Brain microvascular endothelial cell (primary cell): ENCODE results near the gene MKNK2.

Source experiments
- DNase-seq: peaks from one replicate; pipeline ENCODE4 v3.0.0-alpha.2; 2020
- H3K27ac ChIP-seq: fragments of 250-450 bp; sonication (Bioruptor Pico); 2 replicates; pipeline ENCODE4 v1.5.1; 2020; ENCODE audit warnings: mild to moderate bottlenecking, moderate library complexity
- H3K27me3 ChIP-seq: fragments of 250-450 bp; sonication (Bioruptor Pico); replicated peaks from 2 replicates; pipeline ENCODE4 v1.5.1; 2020; ENCODE audit warnings: mild to moderate bottlenecking
- H3K36me3 ChIP-seq: fragments of 250-450 bp; sonication (Bioruptor Pico); replicated peaks from 2 replicates; pipeline ENCODE4 v1.5.1; 2020; ENCODE audit warnings: mild to moderate bottlenecking
- H3K4me3 ChIP-seq: 2 replicates; pipeline ENCODE4 v1.5.1; 2011; ENCODE audit warnings: low read depth, mild to moderate bottlenecking, control low read depth, low read length, moderate library complexity
- in situ Hi-C: cut with HindIII; loops from 2 replicates; pipeline ENCODE4 v1.10.0; 2017; ENCODE audit warnings: low sequenced_read_pairs, low pct_ligation_motif_present
- TF ChIP-seq, protein P1 (sequence below): IDR thresholded peaks from 2 replicates; pipeline ENCODE4 v1.5.1; 2011; ENCODE audit warnings: low read depth, mild to moderate bottlenecking, moderate library complexity, low read length, control low read depth, inconsistent platforms; ENCODE audit errors: missing control alignments

The MKNK2 gene

DNA sequence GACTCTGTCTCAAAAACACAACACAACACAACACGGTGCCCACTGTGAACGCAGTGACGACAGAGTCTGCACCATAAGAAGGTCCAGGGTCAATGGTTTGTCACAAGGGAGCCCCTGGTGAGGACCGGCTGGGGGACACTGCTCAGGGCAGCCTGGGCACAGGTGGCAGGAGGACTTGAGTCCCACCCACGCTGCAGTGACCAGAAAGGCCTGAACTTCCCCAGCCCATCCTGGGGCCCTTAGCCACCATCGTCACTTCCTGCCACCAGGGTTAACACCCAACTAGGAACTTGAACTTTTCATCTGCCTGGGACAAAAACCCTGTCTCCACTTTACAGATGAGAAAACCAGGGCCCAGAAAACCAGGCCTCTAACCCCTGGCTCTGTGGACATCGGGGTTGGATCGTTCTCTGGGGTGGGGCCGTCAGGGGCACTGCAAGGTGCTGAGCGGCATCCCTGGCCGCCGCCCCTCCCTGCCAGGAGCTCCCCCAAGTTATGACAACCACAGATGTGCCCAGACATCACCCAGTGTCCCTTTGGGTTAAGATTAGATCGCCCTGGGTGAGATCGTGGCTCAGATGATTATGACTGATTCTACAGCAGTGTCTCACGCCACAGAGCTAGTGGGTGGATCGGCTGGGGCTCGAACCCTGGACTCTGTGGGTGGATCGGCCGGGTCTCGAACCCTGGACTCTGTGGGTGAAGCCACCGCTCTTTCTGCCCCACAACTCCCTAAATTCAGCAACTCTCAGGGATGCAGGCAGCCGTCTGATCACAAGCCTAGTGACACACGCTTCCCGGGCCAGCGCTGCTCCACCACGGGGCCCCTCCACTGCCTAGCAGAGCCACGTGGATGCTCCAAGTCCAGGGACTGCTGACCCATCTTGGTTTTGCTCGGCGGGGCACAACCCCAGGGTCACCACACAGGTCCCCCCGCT lies 31.1 kb upstream of the MKNK2 start:
- no peaks in the 10 kb centered on the region for H3K27me3 ChIP-seq
- TF ChIP-seq, protein P1, sequence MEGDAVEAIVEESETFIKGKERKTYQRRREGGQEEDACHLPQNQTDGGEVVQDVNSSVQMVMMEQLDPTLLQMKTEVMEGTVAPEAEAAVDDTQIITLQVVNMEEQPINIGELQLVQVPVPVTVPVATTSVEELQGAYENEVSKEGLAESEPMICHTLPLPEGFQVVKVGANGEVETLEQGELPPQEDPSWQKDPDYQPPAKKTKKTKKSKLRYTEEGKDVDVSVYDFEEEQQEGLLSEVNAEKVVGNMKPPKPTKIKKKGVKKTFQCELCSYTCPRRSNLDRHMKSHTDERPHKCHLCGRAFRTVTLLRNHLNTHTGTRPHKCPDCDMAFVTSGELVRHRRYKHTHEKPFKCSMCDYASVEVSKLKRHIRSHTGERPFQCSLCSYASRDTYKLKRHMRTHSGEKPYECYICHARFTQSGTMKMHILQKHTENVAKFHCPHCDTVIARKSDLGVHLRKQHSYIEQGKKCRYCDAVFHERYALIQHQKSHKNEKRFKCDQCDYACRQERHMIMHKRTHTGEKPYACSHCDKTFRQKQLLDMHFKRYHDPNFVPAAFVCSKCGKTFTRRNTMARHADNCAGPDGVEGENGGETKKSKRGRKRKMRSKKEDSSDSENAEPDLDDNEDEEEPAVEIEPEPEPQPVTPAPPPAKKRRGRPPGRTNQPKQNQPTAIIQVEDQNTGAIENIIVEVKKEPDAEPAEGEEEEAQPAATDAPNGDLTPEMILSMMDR, result no peak
- no peak overlapping the region for H3K27ac ChIP-seq
- in situ Hi-C loops, result no loop called here
- DNase-seq, result no peak
- no peak overlapping the region for H3K4me3 ChIP-seq
- peaks cover 35% of the 10 kb centered on the region for H3K36me3 ChIP-seq

DNA sequence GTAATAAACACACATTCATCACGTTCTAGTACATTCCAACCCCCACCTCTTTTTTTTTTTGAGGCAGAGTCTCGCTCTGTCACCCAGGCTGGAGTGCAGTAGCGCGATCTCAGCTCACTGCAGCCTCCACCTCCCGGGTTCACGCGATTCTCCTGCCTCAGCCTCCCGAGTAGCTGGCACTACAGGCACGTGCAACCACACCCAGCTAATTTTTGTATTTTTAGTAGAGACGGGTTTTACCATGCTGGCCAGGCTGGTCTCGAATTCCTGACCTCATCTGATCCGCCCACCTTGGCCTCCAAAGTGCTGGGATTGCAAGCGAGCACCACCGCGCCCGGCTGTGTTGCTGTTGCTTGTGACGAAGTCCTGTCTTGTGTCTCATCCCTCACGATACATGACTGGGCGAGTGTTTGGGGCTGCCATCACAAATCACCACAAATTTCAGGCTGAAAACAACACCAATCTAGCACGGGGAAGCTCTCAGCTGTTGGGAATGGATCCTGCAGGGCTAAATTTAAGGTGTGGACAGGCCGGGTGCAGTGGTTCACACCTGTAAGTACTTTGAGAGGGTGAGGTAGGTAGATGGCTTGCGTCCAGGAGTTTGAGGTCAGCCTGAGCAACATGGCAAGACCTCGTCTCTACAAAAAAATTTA lies 29.4 kb upstream of the MKNK2 start:
- in situ Hi-C loops, result no loop called here
- no peaks in the 10 kb centered on the region for H3K27me3 ChIP-seq
- peaks cover 48% of the 10 kb centered on the region for H3K36me3 ChIP-seq
- TF ChIP-seq, protein P1, result no peak
- no peak overlapping the region for H3K4me3 ChIP-seq
- no peak overlapping the region for H3K27ac ChIP-seq
- no peak for DNase-seq

DNA sequence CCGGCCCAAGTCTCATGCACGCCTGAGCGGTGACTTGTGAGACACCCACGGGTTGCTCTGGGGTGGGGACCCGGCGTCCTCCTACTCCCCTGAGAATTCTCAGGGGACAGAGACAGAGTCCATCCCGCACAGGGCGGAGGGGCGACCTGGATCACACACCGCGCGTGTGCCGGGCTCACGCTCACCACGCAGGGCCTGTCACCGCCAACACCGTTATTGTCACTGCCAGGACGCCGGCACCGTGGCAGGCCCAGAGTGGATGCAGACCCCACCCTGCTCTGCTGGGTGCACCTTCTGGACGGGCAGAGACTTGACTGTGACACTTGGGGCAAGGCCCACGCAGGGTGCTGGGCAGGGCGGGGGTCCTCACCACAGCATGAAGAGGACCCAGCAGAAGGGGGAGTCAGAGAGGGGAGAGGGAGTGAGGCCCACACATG lies 28.8 kb upstream of the MKNK2 start:
- DNase-seq, result no peak
- H3K4me3 ChIP-seq, result no peak overlapping the region
- H3K27me3 ChIP-seq, result no peaks in the 10 kb centered on the region
- H3K36me3 ChIP-seq, result peaks cover 53% of the 10 kb centered on the region
- TF ChIP-seq, protein P1, result no peak
- H3K27ac ChIP-seq, result no peak overlapping the region
- in situ Hi-C loops, result no loop called here

DNA sequence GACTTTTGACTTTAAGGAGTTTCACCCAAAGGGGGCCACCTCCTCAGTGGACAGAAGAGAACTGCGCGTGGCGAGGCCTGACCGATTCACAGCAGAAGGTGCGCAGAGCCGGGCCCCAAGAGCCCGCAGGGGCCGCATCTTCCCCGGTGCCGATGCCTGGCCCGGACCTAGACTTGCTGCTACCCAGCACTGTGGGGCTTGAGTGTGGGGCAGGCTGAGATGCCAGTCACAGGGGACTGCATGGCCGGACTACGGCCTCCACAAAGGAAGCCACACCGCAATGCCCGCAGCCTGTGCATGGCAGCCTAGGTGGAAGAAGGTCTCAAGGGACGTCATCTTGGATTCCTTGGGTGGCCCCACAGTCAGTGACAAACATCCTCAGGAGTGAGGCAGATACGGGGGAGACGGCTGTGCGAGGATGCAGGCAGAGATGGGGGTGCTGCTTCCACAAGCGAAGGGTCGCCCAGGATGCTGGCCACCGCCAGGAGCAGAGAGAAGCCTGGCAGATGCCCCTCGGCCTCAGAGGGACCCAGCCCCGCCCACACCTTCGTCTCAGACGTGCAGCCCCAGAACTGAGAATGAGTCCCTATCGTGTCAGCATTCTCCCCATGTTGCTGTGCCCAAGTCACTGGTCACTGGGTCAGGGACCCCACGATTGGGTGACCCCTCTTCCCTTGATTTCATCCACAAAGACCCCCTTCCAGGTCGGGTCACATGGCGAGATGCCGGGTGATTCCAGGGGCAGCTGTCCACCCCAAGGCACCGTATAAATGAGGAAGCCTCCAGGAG lies 28.2 kb upstream of the MKNK2 start:
- TF ChIP-seq, protein P1, result no peak
- Histone ChIP-seq H3K27ac (no peak overlapping the region), H3K36me3 (peaks cover 54% of the 10 kb centered on the region), H3K4me3 (no peak overlapping the region), H3K27me3 (no peaks in the 10 kb centered on the region)
- in situ Hi-C loops, result no loop called here
- DNase-seq, result no peak

DNA sequence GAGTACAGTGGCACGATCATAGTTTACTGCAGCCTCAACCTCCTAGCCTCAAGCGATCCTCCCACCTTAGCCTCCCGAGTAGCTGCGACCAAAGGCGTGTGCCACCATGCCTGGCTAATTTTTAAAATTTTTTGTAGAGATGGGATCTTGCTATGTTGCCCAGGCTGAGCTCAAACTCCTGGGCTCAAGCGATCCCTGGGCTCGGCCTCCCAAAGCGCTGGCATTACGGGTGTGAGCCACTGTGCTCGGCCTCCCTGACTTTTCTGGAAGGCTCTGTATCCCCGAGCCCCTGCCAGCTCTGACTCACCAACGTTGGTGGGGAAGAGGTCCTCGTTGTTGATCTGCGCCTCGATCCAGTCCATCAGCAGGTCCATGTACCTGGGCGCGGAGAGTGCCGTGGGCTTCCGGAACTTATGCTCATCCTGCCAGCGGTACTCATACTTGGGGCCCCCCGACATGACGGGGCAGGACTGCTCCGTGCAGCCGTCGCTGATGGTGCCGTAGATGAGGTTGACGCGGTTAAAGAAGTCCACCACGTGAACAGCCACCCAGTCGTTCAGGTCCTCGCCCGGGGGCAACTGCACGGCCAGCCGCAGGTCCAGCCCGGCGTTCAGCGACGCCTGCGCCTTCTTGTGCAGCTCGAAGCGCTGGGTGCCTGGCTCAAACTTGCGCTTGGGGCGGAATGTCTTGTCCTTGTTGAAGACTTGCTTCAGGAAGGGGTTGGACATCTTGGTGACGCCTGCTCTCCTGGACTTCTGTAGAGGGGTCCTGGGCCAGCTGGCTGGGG lies 27.0 kb upstream of the MKNK2 start:
- TF ChIP-seq, protein P1, result no peak
- Histone ChIP-seq H3K27ac (no peak overlapping the region), H3K4me3 (no peak overlapping the region), H3K36me3 (peaks cover 52% of the 10 kb centered on the region), H3K27me3 (no peaks in the 10 kb centered on the region)
- in situ Hi-C loops, result no loop called here
- no peak for DNase-seq
